Mesothelial cell of epicardium (in vitro differentiated cells): ENCODE measurements around the gene MALT1. TPM values are rescaled to one million over a fixed set of nuclear protein-coding genes. Genes with fewer than 3 reads are reported as not detected.

ENCODE experiments used
- DNase-seq, 2 experiments: peaks; one replicate each; pipeline ENCODE4 v3.0.0; 2021; ENCODE audit warnings: low spot score in 2 of 2; ENCODE audit not compliant: unreplicated experiment in 2 of 2
- H3K27ac Mint-ChIP-seq: 2 replicates; pipeline ENCODE4 v1.8.0; 2021; ENCODE audit warnings: mixed read lengths
- H3K27me3 Mint-ChIP-seq: 2 replicates; pipeline ENCODE4 v1.8.0; 2021; ENCODE audit warnings: low read depth, mixed read lengths
- H3K36me3 Mint-ChIP-seq: 2 replicates; pipeline ENCODE4 v1.8.0; 2021; ENCODE audit warnings: mixed read lengths
- H3K4me1 Mint-ChIP-seq: 2 replicates; pipeline ENCODE4 v1.8.0; 2021; ENCODE audit warnings: mixed read lengths
- H3K4me3 Mint-ChIP-seq: 2 replicates; pipeline ENCODE4 v1.8.0; 2021; ENCODE audit warnings: mild to moderate bottlenecking, moderate library complexity, mixed read lengths
- H3K9me3 Mint-ChIP-seq: 2 replicates; pipeline ENCODE4 v1.8.0; 2021; ENCODE audit warnings: mixed read lengths
- total RNA-seq: library from RNA; stranded (reverse); gene quantifications from 3 replicates; pipeline ENCODE4 v1.2.1, GENCODE V29; 2021
- TF ChIP-seq, protein P1 (sequence below): fragments of 200-600 bp; sonication (generic); IDR thresholded peaks from one replicate; pipeline ENCODE4 v1.5.0; 2021; ENCODE audit warnings: antibody characterized with exemption; ENCODE audit not compliant: unreplicated experiment

Gene MALT1
- total RNA-seq, 1 donor from 2014 or later = 25.3 TPM

DNA sequence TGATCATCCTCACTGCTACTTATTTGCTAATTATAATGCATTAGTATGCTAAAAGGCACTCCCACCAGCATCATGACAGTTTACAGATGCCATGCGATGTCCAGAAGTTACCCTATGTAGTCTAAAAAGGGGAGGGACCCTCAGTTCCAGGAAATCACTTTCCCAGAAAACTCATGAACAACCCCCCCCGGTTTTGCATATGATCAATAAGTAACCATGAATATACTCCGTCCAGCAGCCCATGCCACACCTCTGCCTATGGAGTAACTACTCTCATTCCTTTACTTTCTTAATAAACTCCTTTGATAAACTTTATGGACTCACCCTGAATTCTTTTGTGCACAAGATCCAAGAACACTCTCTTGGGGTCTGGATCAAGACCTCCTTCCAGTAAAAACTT lies 86.8 kb downstream of the MALT1 start:
- Mint-ChIP-seq H3K9me3 (no peaks in the 10 kb centered on the region), H3K27ac (no peak overlapping the region), H3K4me1 (peaks cover 5% of the 10 kb centered on the region), H3K36me3 (no peaks in the 10 kb centered on the region), H3K27me3 (peaks cover 15% of the 10 kb centered on the region), H3K4me3 (no peak overlapping the region)
- DNase-seq = no peak
- TF ChIP-seq, protein P1, sequence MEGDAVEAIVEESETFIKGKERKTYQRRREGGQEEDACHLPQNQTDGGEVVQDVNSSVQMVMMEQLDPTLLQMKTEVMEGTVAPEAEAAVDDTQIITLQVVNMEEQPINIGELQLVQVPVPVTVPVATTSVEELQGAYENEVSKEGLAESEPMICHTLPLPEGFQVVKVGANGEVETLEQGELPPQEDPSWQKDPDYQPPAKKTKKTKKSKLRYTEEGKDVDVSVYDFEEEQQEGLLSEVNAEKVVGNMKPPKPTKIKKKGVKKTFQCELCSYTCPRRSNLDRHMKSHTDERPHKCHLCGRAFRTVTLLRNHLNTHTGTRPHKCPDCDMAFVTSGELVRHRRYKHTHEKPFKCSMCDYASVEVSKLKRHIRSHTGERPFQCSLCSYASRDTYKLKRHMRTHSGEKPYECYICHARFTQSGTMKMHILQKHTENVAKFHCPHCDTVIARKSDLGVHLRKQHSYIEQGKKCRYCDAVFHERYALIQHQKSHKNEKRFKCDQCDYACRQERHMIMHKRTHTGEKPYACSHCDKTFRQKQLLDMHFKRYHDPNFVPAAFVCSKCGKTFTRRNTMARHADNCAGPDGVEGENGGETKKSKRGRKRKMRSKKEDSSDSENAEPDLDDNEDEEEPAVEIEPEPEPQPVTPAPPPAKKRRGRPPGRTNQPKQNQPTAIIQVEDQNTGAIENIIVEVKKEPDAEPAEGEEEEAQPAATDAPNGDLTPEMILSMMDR = no peak

DNA sequence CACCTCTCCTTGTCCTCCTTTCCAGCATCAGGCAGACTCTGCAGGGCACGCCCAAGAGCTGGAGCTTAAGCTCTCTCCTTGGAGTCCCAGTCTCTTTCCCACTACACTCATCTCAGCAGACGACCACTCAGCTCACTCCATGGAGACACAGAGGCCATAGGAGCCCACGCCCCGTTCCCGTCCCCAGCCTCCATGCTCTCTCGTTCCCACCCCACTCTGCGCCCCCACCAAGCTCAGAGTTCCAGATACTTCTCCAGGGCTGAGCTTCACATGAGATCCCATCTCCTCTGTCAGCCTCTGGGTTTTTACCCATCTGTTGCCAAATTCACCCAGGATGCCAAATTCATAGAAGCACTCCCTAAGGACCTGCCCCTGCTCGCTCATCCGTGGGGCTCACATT lies 87.3 kb downstream of the MALT1 start:
- peaks cover 15% of the 10 kb centered on the region for H3K27me3 Mint-ChIP-seq
- TF ChIP-seq, protein P1 = no peak
- no peak overlapping the region for H3K4me3 Mint-ChIP-seq
- no peak for DNase-seq
- H3K9me3 Mint-ChIP-seq = no peaks in the 10 kb centered on the region
- no peak overlapping the region for H3K27ac Mint-ChIP-seq
- peaks cover 9% of the 10 kb centered on the region for H3K4me1 Mint-ChIP-seq
- no peaks in the 10 kb centered on the region for H3K36me3 Mint-ChIP-seq

DNA sequence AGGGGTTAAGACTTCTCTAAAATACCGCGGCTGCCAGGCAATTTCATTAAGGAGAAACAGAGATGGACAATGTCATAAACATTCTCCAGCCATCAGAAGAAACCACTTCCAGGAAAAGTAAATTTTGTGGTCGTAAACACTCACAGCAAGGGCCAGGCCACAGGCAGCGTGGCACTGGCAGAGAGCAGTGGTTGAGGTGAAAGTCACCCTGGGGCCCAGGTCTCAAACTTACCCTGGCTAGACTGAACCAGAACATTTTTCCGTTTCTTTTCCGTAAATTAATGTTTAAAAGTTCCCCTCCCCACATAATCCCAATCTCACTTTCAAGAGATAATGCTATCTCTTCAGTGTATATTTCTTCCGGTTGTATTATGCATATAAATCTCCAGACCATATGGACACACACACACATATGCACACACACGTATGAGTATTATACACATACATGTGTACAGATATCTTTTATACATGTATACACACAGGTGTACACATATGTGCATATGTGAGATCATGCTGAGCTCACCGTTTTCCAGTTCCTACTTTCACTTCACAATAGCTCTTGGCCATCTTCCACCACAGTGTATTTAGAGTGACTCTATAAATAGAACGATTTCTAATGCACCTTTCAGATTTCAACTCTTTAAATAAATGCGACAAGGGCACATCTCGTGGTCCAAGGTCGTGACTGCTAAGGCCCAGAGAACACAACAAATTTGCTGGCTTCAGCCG lies 90.1 kb downstream of the MALT1 start:
- Mint-ChIP-seq H3K4me1 (peaks cover 15% of the 10 kb centered on the region), H3K9me3 (no peaks in the 10 kb centered on the region), H3K27ac (no peak overlapping the region), H3K4me3 (no peak overlapping the region), H3K27me3 (peaks cover 26% of the 10 kb centered on the region), H3K36me3 (no peaks in the 10 kb centered on the region)
- peak in 1 of 2 experiments; percentile 14 for DNase-seq
- TF ChIP-seq, protein P1 = no peak

DNA sequence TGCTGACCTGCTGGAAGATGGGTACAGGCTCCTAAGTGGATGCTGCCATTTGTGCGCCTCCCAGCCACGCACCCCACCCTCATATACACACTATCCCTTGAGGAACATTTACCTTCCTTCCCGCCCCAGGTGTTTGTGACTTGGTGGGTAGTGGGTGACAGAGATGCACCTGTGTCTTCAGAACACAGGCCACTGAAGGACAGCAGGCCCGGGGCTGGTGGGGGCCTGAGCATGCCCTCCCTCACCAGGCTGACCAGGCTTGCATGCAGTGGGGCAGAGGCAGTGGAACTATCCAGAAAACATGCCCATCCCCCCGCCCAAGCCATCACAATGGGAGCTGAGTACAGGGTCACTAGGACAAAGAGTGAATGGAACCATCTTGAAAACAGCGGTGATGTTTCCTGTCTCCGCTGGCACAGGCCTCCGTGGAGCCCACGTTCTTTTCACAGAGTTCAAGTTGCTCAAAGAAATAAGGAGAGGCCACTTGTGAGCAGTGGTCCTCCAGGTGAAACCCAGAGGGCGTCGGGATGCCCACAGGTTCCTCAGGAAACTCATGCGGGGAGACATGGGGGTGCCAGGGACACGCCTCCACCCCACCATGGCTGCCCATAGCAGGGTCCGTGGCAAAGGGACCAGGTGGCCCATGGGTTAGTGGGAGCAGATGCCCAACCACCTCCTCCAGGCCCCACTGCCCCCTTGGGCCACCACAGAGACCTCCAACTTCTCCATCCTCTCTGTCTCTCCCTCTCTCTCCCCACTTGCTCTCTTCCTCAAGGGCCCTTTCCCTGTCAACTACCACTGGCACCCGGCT lies 90.9 kb downstream of the MALT1 start:
- Mint-ChIP-seq H3K9me3 (no peaks in the 10 kb centered on the region), H3K4me1 (peaks cover 15% of the 10 kb centered on the region), H3K27me3 (peaks cover 26% of the 10 kb centered on the region), H3K4me3 (no peak overlapping the region), H3K27ac (no peak overlapping the region), H3K36me3 (no peaks in the 10 kb centered on the region)
- TF ChIP-seq, protein P1 = no peak
- peak in 1 of 2 experiments; percentile 26 for DNase-seq

DNA sequence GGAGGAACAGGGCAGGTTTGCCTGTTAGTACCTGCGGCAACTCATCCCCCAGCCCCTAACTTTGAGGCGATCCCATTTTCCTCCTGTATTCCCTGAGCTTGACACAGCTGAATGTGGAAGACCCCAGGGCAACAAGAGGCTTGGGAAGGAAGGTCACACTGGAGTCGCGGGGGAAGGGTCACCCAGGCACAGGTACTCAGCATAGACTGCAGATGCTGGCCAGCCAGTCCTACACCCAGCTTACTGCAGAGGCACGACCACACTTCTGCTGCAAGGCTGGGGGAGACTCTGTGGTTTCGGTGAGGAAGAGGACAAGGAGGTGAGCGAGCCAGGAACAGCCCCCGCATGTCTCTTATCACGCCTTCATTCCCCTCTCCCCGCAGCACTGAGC lies 91.5 kb downstream of the MALT1 start:
- DNase-seq = peak in 1 of 2 experiments; percentile 36
- H3K27ac Mint-ChIP-seq = no peak overlapping the region
- no peak overlapping the region for H3K4me3 Mint-ChIP-seq
- H3K36me3 Mint-ChIP-seq = no peaks in the 10 kb centered on the region
- no peaks in the 10 kb centered on the region for H3K9me3 Mint-ChIP-seq
- peaks cover 18% of the 10 kb centered on the region for H3K4me1 Mint-ChIP-seq
- TF ChIP-seq, protein P1 = no peak
- peaks cover 26% of the 10 kb centered on the region for H3K27me3 Mint-ChIP-seq
